K562 (cell line): ENCODE measurements around the gene UMAD1. TPM values are rescaled to one million over a fixed set of nuclear protein-coding genes. Genes with fewer than 3 reads are reported as not detected.

Experiments
- ATAC-seq: fragments of 200-7000 bp; cut with Tn5 transposase; 3 replicates; pipeline ENCODE4 v1.9.1; 2020; ENCODE audit warnings: moderate library complexity
- BruUV-seq: library from RNA; stranded (reverse); fragments of 400-500 nt; replicated peaks from 2 replicates; lab custom pipeline; 2021; lab: Mats Ljungman, UMichigan
- CTCF ChIA-PET: fragments of 300-600 bp; formaldehyde crosslinking; extraction: SDS; loops from one replicate; lab custom pipeline; 2021; ENCODE audit warnings: low intra/inter-chr PET ratio; lab: Yijun Ruan, JAX
- POLR2A ChIA-PET: fragments of 300-600, 350-650 bp; sonication (Branson Sonifier 250); formaldehyde crosslinking; extraction: SDS; loops from one replicate; lab custom pipeline; 2021; ENCODE audit warnings: antibody characterized with exemption, inconsistent platforms; lab: Yijun Ruan, JAX
- DNase-seq, 4 experiments: peaks; one replicate each; pipeline versions ENCODE4 v3.0.0 to v3.0.0-alpha.2; 2011 to 2018; ENCODE audit warnings: low spot score in 3 of 4, mixed read lengths in 3 of 4; ENCODE audit errors: extremely low read depth in 1 of 4
- FAIRE-seq: peaks from 2 replicates; lab custom pipeline; 2011; peaks lifted over from hg19 to GRCh38; lab: Jason Lieb, UNC
- H2AFZ ChIP-seq: 2 replicates; pipeline ENCODE4 v1.6.0; 2011; ENCODE audit warnings: low read depth, low read length, control low read depth, inconsistent platforms
- H3K27ac ChIP-seq: fragments of 200-600 bp; 3 replicates; pipeline ENCODE4 v1.8.0; 2011; ENCODE audit warnings: low read depth, mild to moderate bottlenecking, control low read depth, inconsistent platforms, low read length, moderate library complexity, mixed read lengths; ENCODE audit errors: extremely low read depth
- H3K27me3 ChIP-seq, 2 experiments: fragments of 300-600 bp in 1 of 2; 2 replicates in 1 of 2; 3 replicates in 1 of 2; pipeline versions ENCODE4 v1.6.0 to v1.8.0; 2011; ENCODE audit warnings: inconsistent platforms in 2 of 2, low read length in 2 of 2, mild to moderate bottlenecking in 1 of 2, mixed read lengths in 1 of 2, moderate library complexity in 1 of 2; ENCODE audit not compliant: control insufficient read depth in 2 of 2, insufficient read depth in 2 of 2
- H3K36me3 ChIP-seq: fragments of 300-600 bp; 3 replicates; pipeline ENCODE4 v1.8.0; 2011; ENCODE audit warnings: mild to moderate bottlenecking, low read length, inconsistent platforms; ENCODE audit not compliant: control insufficient read depth, insufficient read depth
- H3K4me1 ChIP-seq, 2 experiments: fragments of 200-600 bp in 1 of 2; replicated peaks in 1 of 2; 2 replicates in 1 of 2; 3 replicates in 1 of 2; pipeline versions ENCODE4 v1.5.1 to v1.8.0; 2011; ENCODE audit warnings: inconsistent platforms in 2 of 2, low read length in 2 of 2, mild to moderate bottlenecking in 1 of 2, mixed read lengths in 1 of 2, moderate library complexity in 1 of 2; ENCODE audit not compliant: control insufficient read depth in 2 of 2, insufficient read depth in 2 of 2
- H3K4me2 ChIP-seq: 2 replicates; pipeline ENCODE4 v1.6.1; 2011; ENCODE audit warnings: low read length, control low read depth, inconsistent platforms, mixed read lengths; ENCODE audit not compliant: insufficient read depth
- H3K4me3 ChIP-seq: fragments of 200-600 bp; sonication (generic), shearing (Covaris generic); 2 replicates; pipeline ENCODE4 v1.5.1; 2016; ENCODE audit warnings: control low read depth, inconsistent platforms
- H3K79me2 ChIP-seq: fragments of 200-600 bp; 3 replicates; pipeline ENCODE4 v1.8.0; 2011; ENCODE audit warnings: low read length, inconsistent platforms; ENCODE audit not compliant: control insufficient read depth, insufficient read depth
- H3K9ac ChIP-seq, 2 experiments: 2 replicates each; pipeline versions ENCODE4 v1.6.0 to v1.6.1; 2011; ENCODE audit warnings: low read depth in 2 of 2, low read length in 2 of 2, control low read depth in 1 of 2, inconsistent platforms in 1 of 2, mild to moderate bottlenecking in 1 of 2, mixed read lengths in 1 of 2; ENCODE audit not compliant: insufficient read depth in 1 of 2
- H3K9me1 ChIP-seq: one replicate; pipeline ENCODE4 v1.6.0; 2011; ENCODE audit warnings: inconsistent platforms, mild to moderate bottlenecking, low read length, moderate library complexity; ENCODE audit not compliant: control insufficient read depth, insufficient read depth
- H3K9me3 ChIP-seq: replicated peaks from 2 replicates; pipeline ENCODE4 v1.5.1; 2011; ENCODE audit warnings: low read depth, low read length, inconsistent platforms; ENCODE audit not compliant: control insufficient read depth, insufficient read depth
- H4K20me1 ChIP-seq: replicated peaks from 2 replicates; pipeline ENCODE4 v1.6.1; 2011; ENCODE audit warnings: low read length, inconsistent platforms, mixed read lengths; ENCODE audit not compliant: control insufficient read depth, insufficient read depth
- BMI1 ChIP-seq: fragments of 150-350 bp; IDR thresholded peaks from 2 replicates; pipeline ENCODE4 v1.6.1; 2014; ENCODE audit warnings: low read length
- CLOCK ChIP-seq: fragments of 250-450 bp; sonication (Bioruptor Pico); IDR thresholded peaks from 2 replicates; pipeline ENCODE4 v1.4.0; 2020; ENCODE audit warnings: mild to moderate bottlenecking, moderate library complexity, borderline replicate concordance
- EWSR1 ChIP-seq: fragments of 450-650 bp; IDR thresholded peaks from 2 replicates; pipeline ENCODE4 v1.6.1; 2018; ENCODE audit warnings: borderline replicate concordance, mild to moderate bottlenecking, low read depth, moderate library complexity; ENCODE audit not compliant: partially characterized antibody
- MCM7 ChIP-seq, 2 experiments: fragments of 450-650 bp; IDR thresholded peaks; 2 replicates each; pipeline ENCODE4 v1.6.1; 2016 to 2018
- NCOA4 ChIP-seq: fragments of 450-650 bp; IDR thresholded peaks from 2 replicates; pipeline ENCODE4 v1.6.1; 2018; ENCODE audit warnings: mild to moderate bottlenecking; ENCODE audit not compliant: partially characterized antibody
- NFYB ChIP-seq: IDR thresholded peaks from 2 replicates; pipeline ENCODE4 v1.6.1; 2011; ENCODE audit warnings: mild to moderate bottlenecking, moderate library complexity; ENCODE audit not compliant: insufficient read length; ENCODE audit errors: extremely low read depth
- PREB ChIP-seq: sonication (generic); formaldehyde crosslinking; IDR thresholded peaks from 2 replicates; pipeline ENCODE4 v1.8.1; 2023; ENCODE audit warnings: mild to moderate bottlenecking, missing genetic modification reagents
- USF2 ChIP-seq: sonication (generic); formaldehyde crosslinking; IDR thresholded peaks from 2 replicates; pipeline ENCODE4 v1.5.0; 2020; ENCODE audit warnings: missing genetic modification reagents
- WHSC1 ChIP-seq: IDR thresholded peaks from one replicate; pipeline ENCODE4 v1.6.1; 2012; ENCODE audit warnings: low read length, control low read depth, inconsistent platforms
- WGBS: fragments of 100-300 bp; shearing (Covaris generic); methylation state at CpG from one replicate; pipeline ENCODE4 v1.1.6; 2016; ENCODE audit warnings: low coverage, mixed read lengths; ENCODE audit not compliant: insufficient coverage; ENCODE audit errors: missing lambda C conversion rate; 5-methylcytosine and 5-hydroxymethylcytosine counted together
- in situ Hi-C: fragments of 300-500 bp; cut with MboI; formaldehyde crosslinking; loops from 4 replicates; pipeline ENCODE4 v1.15.0; 2018; ENCODE audit warnings: inconsistent platforms, mixed read lengths
- intact Hi-C: fragments of 100-400 bp; cut with micrococcal nuclease; formaldehyde crosslinking; loops from 2 replicates; pipeline ENCODE4 v1.14.2; 2022
- polyA plus RNA-seq, 8 experiments: library from polyadenylated mRNA; depleted of rRNA in 4 of 8; stranded (reverse) in 5 of 8; unstranded in 3 of 8; fragments of >200 nt; fragmentation: Nextera tagmentation in 2 of 8; fragmentation: Illumina TruSeq in 1 of 8; extraction: Ambion mirVana in 2 of 8; extraction: Trizol in 1 of 8; gene quantifications; 2 replicates each; pipeline versions ENCODE4 v1.2.1 to v1.2.3, GENCODE V29; 2011 to 2014; ENCODE audit warnings: inconsistent platforms in 1 of 8, missing spikeins in 1 of 8
- total RNA-seq, 7 experiments: library from RNA; depleted of rRNA in 6 of 7; stranded (reverse); fragments of >200 nt in 6 of 7; fragmentation: Illumina TruSeq in 2 of 7; extraction: Trizol in 2 of 7; gene quantifications; 2 replicates each; pipeline versions ENCODE4 v1.2.1 to v1.2.3, GENCODE V29; 2011 to 2021; ENCODE audit warnings: low replicate concordance in 1 of 7

UMAD1 gene
- total and polyA plus RNA-seq, 9 of the 15 experiments (the other 6 are each of a cell fraction or from before 2014, with no cell fraction given): 9.0 to 26.7 (median 13.3) TPM

- H3K4me2 ChIP-seq: no peak overlapping the region
- ChIA-PET CTCF (no interaction called here), POLR2A (no interaction called here)
- no peaks in the 10 kb centered on the region for H3K79me2 ChIP-seq
- ATAC-seq (no peak), DNase-seq (no peak), FAIRE-seq (no peak)
- intact Hi-C loops (no loop called here), in situ Hi-C loops (no loop called here)
- H3K9ac ChIP-seq: no peak overlapping the region
- H3K27ac ChIP-seq: no peak overlapping the region
- BruUV-seq: no TSS peak
- H3K9me3 ChIP-seq: no peaks in the 10 kb centered on the region
- no peaks in the 10 kb centered on the region for H3K36me3 ChIP-seq
- no peak for TF ChIP-seq MCM7 (IDR thresholded peaks at IDR 0.05)
- no peak for TF ChIP-seq PREB (CRISPR knock-in tag)
- no peaks in the 10 kb centered on the region for H3K9me1 ChIP-seq
- 36% methylated on average over 1 of the region's 1 CpG for WGBS
- no peaks in the 10 kb centered on the region for H3K4me1 ChIP-seq
- H3K4me3 ChIP-seq: no peak overlapping the region
- H3K27me3 ChIP-seq: no peaks in the 10 kb centered on the region
- no peaks in the 10 kb centered on the region; the same call in 1 of the 2 replicates for H4K20me1 ChIP-seq
- H2AFZ ChIP-seq: no peak overlapping the region
These were observed 142.4 kb downstream of the UMAD1 start for GRCh38 chr7:7783001-7783400.

- FAIRE-seq (no peak), ATAC-seq (no peak), DNase-seq (no peak)
- Histone ChIP-seq H3K36me3 (no peaks in the 10 kb centered on the region), H4K20me1 (no peaks in the 10 kb centered on the region; the same call in 1 of the 2 replicates), H2AFZ (no peak overlapping the region), H3K27ac (no peak overlapping the region), H3K27me3 (no peaks in the 10 kb centered on the region), H3K4me1 (no peaks in the 10 kb centered on the region), H3K9me1 (no peaks in the 10 kb centered on the region), H3K9ac (no peak overlapping the region), H3K9me3 (no peaks in the 10 kb centered on the region), H3K79me2 (no peaks in the 10 kb centered on the region), H3K4me2 (no peak overlapping the region), H3K4me3 (no peak overlapping the region)
- intact Hi-C loops (no loop called here), in situ Hi-C loops (no loop called here)
- ChIA-PET POLR2A (interaction anchor here (1.1 kb wide), 1 partner anchor 20 kb away, joined by 3 read pairs; no protein-coding TSS in a partner anchor), CTCF (no interaction called here)
- BruUV-seq: no TSS peak
- 34% methylated on average over 6 of the region's 6 CpGs for WGBS
- TF ChIP-seq EWSR1 (no peak), NFYB (no peak), BMI1 (no peak), WHSC1 (no peak), NCOA4 (no peak), USF2 (no peak), CLOCK (CRISPR knock-in tag) (no peak)
These were observed 144.9 kb downstream of the UMAD1 start for GRCh38 chr7:7785344-7785973.
